ENCODE data around the gene NR2E1. TPM values are rescaled to one million over a fixed set of nuclear protein-coding genes. Genes with fewer than 3 reads are reported as not detected.

NR2E1 gene
- total RNA-seq, 2 donors from 2014 or later = not detected

DNA sequence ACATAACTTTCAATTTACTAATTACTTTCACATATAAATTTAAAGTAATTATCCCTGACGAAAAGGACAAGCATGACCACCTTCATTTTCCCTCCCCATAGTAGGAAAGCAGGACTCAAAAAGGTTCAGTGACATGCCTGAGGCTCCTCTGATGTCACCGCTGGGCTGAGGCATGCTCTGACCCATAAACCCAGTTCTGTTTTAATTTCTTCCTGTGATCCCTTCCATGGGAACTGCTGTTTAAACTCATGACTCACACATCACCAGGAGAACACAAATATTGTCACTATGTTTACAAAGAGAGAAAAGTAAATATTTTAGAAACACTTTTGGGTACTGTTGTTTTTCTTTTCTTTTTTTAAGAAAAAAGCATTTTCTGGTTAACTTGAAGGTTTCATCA lies 38.0 kb upstream of the NR2E1 start:
- Mint-ChIP-seq H3K27ac (no peak overlapping the region), H3K36me3 (ENCODE audit: low read depth) (no peaks in the 10 kb centered on the region), H3K4me3 (no peak overlapping the region), H3K4me1 (peaks cover 3% of the 10 kb centered on the region), H3K27me3 (peaks cover 92% of the 10 kb centered on the region)
- H3K9me3 ChIP-seq (ENCODE audit: control insufficient read depth, low read length, poor library complexity, severe bottlenecking) = no peaks in the 10 kb centered on the region
- DNase-seq = no peak
- ATAC-seq = no peak

DNA sequence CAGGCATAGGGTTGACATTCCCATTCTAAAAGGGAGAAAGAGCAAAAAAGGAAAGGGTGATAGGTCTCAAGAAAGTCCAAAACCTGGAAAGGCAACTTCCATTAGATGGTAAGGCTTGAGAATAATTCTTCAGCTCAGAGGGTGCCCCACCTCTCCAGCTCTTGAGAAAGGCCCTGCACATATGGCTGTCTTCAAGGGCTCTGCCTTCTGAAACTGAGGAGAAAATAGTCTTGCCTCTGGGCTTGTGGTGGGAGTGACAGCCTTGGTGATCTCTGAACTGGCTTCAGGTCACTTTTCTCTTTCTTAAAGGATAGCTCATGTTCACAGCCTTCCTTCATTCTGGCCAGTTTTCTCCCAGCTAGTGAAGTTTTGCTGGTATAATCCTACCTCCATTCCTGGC lies 35.6 kb upstream of the NR2E1 start:
- Mint-ChIP-seq H3K36me3 (ENCODE audit: low read depth) (no peaks in the 10 kb centered on the region), H3K4me1 (peaks cover 5% of the 10 kb centered on the region), H3K27ac (no peak overlapping the region), H3K27me3 (peaks cover 87% of the 10 kb centered on the region), H3K4me3 (no peak overlapping the region)
- no peaks in the 10 kb centered on the region for H3K9me3 ChIP-seq (ENCODE audit: control insufficient read depth, low read length, poor library complexity, severe bottlenecking)
- ATAC-seq (no peak), DNase-seq (no peak)

DNA sequence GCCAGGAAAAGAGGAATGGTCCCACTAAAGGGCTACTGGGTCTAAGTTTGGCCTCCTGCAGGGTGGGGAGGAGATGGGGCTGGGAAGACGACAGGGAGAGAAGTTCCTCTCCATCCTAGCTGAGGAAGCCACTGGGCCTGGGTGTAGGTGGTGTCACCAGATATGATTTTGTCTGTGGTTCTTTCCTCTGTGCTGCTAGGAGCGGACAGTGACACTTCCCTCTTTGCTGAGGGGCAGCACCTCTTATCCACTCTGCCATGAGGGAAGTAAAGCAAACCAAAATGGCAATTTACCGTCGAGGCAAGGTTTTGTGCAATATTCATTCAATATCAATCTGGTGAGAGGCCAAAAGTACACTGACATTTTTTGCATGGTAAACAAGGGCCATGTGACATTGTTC lies 33.0 kb upstream of the NR2E1 start:
- peaks cover 79% of the 10 kb centered on the region for H3K27me3 Mint-ChIP-seq
- H3K4me3 Mint-ChIP-seq = peak overlapping the region; percentile 93

GRCh38 chr6:108133594-108134179 lies 32.1 kb upstream of the NR2E1 start:
- no peaks in the 10 kb centered on the region for H3K9me3 ChIP-seq (ENCODE audit: control insufficient read depth, low read length, poor library complexity, severe bottlenecking)
- Mint-ChIP-seq H3K4me3 (peak overlapping the region; percentile 93), H3K36me3 (ENCODE audit: low read depth) (no peaks in the 10 kb centered on the region), H3K27ac (no peak overlapping the region), H3K27me3 (peaks cover 77% of the 10 kb centered on the region), H3K4me1 (peaks cover 5% of the 10 kb centered on the region)
- DNase-seq (no peak), ATAC-seq (peak; percentile 68)

More for the DNA sequence above, 33.0 kb upstream of the NR2E1 start:
- no peak overlapping the region for H3K27ac Mint-ChIP-seq
- DNase-seq (no peak), ATAC-seq (no peak)
- H3K9me3 ChIP-seq (ENCODE audit: control insufficient read depth, low read length, poor library complexity, severe bottlenecking) = no peaks in the 10 kb centered on the region
- H3K4me1 Mint-ChIP-seq = peaks cover 5% of the 10 kb centered on the region
- H3K36me3 Mint-ChIP-seq (ENCODE audit: low read depth) = no peaks in the 10 kb centered on the region

DNA sequence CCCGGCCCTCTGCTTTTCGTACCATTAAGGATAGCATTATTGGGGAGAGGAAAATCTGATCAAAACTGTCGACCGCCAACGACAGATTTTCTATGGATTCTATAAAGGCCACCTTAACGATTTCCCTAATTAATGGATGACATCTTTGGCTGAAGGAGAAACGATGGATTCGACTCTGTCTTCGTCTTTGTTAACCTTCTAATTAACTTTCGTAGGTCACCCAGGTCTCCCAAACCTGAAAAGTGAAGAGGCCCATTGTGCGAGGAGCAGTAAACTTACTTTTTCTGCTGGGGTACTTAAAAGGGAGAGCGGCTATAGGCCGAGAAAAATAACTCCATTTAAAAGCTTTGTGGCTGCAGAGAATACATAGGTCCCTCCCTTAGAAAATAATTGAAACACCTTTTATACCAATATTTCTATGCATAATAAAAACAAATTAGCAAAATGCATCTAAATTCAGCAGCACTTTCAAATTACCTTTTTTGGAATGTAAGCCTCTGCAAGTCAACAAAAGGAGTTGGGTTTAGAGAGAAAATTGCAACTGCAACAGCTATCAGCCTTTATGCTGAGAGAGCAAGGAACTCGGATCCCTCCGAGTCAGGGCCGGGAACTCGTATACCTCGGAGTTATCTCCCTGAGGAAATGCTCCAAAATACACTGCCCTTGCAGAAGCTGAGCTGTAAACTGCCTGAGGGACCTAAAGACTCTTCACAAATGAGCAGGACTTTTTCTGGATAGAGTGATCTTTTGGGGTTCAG lies 31.4 kb upstream of the NR2E1 start:
- Mint-ChIP-seq H3K4me1 (peaks cover 5% of the 10 kb centered on the region), H3K4me3 (peak overlapping the region; percentile 61), H3K27ac (no peak overlapping the region), H3K36me3 (ENCODE audit: low read depth) (no peaks in the 10 kb centered on the region), H3K27me3 (peaks cover 75% of the 10 kb centered on the region)
- H3K9me3 ChIP-seq (ENCODE audit: control insufficient read depth, low read length, poor library complexity, severe bottlenecking) = no peaks in the 10 kb centered on the region
- DNase-seq (no peak), ATAC-seq (no peak)

DNA sequence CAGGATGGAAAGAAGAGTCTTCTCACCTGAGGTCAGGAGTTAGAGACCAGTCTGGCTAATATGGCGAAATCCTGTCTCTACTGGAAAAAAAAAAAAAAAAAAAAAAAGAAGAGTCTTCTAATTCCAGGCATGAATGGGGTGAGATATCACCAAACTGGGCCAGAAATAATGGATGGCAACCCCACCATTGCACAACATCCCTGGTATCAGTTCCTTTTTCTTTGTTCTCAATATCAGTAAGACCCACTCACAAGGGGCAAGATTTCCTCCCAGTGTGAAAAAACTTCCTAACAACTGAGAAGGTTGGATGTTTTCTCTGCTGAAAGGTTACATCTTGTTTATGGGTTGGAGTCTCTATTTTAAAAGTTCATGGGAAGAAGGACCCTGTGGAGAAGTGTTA lies 23.6 kb upstream of the NR2E1 start:
- H3K4me3 Mint-ChIP-seq = no peak overlapping the region
- H3K27ac Mint-ChIP-seq = no peak overlapping the region
- ATAC-seq (no peak), DNase-seq (no peak)
- no peaks in the 10 kb centered on the region for H3K4me1 Mint-ChIP-seq
- no peaks in the 10 kb centered on the region for H3K9me3 ChIP-seq (ENCODE audit: control insufficient read depth, low read length, poor library complexity, severe bottlenecking)
- H3K36me3 Mint-ChIP-seq (ENCODE audit: low read depth) = no peaks in the 10 kb centered on the region
- peaks cover 44% of the 10 kb centered on the region for H3K27me3 Mint-ChIP-seq

- Mint-ChIP-seq H3K27ac (no peak overlapping the region), H3K4me1 (no peaks in the 10 kb centered on the region), H3K36me3 (ENCODE audit: low read depth) (no peaks in the 10 kb centered on the region), H3K4me3 (no peak overlapping the region), H3K27me3 (peaks cover 43% of the 10 kb centered on the region)
- ATAC-seq (no peak), DNase-seq (no peak)
- no peaks in the 10 kb centered on the region for H3K9me3 ChIP-seq (ENCODE audit: control insufficient read depth, low read length, poor library complexity, severe bottlenecking)
These were observed 20.2 kb upstream of the NR2E1 start for GRCh38 chr6:108145639-108146038.

DNA sequence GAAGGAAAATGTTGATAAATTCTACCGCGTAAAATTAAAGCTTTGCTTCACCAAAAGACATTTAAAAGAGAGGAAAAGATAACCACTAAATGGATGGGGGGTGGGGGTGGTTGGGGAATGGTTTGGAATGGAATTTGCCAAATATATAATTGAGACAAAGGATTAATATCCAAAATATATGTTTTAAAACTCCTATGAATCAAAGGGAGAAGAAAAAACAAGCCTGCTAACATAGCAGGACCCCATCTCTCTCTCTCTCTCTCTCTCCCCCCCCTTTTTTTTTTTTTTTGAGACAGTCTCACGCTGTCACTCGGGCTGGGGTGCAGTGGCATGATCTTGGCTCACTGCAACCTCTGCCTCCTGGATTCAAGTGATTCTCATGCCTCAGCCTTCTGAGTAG lies 13.4 kb upstream of the NR2E1 start:
- Mint-ChIP-seq H3K27me3 (peaks cover 67% of the 10 kb centered on the region), H3K4me1 (peaks cover 6% of the 10 kb centered on the region), H3K4me3 (no peak overlapping the region), H3K36me3 (ENCODE audit: low read depth) (no peaks in the 10 kb centered on the region), H3K27ac (no peak overlapping the region)
- H3K9me3 ChIP-seq (ENCODE audit: control insufficient read depth, low read length, poor library complexity, severe bottlenecking) = no peaks in the 10 kb centered on the region
- DNase-seq = no peak
- ATAC-seq = no peak

DNA sequence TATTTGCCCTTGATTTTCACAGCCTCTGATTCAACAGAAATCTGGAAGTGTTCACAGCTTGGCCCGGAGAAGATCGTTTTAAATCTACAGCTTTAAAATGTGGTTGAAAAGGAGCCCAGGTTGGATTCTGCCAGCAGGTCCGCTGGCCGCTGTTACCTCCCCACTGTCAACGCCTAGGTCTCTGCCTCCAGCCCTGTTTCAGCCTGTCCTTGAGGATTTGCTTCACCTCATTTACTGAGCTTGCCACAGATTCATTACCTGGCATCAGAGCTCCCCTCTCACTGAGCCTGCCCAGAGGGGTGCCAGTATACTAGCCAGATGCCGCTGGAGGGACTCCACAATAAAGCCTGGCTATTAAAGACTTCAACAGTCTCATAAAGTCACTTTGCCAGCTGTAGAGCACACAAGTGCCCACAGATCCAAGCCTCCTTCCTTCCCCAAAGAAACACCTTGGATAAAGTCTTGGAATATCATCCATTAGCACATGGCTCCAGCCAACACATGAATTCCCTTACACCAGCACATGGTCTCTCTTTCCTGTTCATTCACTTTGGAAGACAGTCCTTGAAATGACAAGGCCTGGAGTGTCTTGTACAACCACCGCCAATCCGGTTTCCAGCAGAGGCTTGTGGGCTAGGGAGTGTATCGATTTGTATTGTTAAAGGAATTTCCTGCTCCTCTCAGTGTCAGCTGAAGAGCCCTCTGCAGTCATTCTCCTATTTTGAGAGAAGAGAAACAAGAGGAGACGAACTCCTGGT lies 9.5 kb upstream of the NR2E1 start:
- peaks cover 10% of the 10 kb centered on the region for H3K4me1 Mint-ChIP-seq
- H3K9me3 ChIP-seq (ENCODE audit: control insufficient read depth, low read length, poor library complexity, severe bottlenecking) = no peaks in the 10 kb centered on the region
- peak overlapping the region; percentile 77 for H3K4me3 Mint-ChIP-seq
- H3K27ac Mint-ChIP-seq = no peak overlapping the region
- H3K36me3 Mint-ChIP-seq (ENCODE audit: low read depth) = peaks cover 6% of the 10 kb centered on the region
- ATAC-seq (no peak), DNase-seq (no peak)
- H3K27me3 Mint-ChIP-seq = peaks cover 86% of the 10 kb centered on the region

GRCh38 chr6:108156938-108157233 lies 8.9 kb upstream of the NR2E1 start:
- peaks cover 6% of the 10 kb centered on the region for H3K36me3 Mint-ChIP-seq (ENCODE audit: low read depth)
- H3K27ac Mint-ChIP-seq = no peak overlapping the region
- peaks cover 10% of the 10 kb centered on the region for H3K4me1 Mint-ChIP-seq
- peaks cover 89% of the 10 kb centered on the region for H3K27me3 Mint-ChIP-seq
- peak overlapping the region; percentile 77 for H3K4me3 Mint-ChIP-seq
- DNase-seq = no peak
- no peak for ATAC-seq
- H3K9me3 ChIP-seq (ENCODE audit: control insufficient read depth, low read length, poor library complexity, severe bottlenecking) = no peaks in the 10 kb centered on the region

DNA sequence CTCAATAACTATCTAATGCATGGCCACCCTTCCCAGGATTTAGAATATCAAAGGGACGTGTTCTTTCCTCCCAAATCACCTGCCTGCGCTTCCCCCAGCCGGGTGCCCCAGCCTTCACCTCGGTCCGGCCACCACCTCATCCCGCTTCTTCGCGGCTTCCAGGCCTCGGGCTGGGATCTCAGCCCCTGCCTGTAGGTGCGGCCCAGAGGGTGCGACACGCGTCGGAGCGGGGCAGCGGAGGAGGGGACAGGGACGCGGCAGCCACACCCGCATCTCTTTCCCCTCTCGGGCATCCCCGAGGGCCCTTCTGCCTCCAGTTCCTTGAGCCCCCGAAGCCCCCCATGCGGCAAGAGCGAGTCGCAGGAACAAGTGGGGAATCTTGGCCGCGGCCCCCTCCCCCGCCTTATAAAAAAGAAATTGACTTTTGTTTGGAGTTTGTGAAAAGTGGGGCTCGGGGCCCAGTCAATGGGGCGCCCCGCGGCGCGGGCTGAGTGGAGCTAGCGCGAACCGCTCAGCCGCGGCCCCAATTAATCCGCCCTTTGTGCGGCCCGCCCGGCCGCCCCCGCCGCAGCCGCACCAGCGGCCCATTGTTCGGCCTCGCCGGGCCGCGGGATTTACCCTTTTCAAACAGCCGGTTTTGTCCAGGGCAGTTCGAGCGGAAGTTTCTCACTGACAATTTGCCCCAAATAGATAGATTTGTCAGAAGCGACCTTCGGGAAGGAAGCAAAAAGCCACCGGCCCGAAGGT lies 8.4 kb upstream of the NR2E1 start:
- H3K9me3 ChIP-seq (ENCODE audit: control insufficient read depth, low read length, poor library complexity, severe bottlenecking) = no peaks in the 10 kb centered on the region
- H3K4me1 Mint-ChIP-seq = peaks cover 10% of the 10 kb centered on the region
- DNase-seq (no peak), ATAC-seq (no peak)
- peak overlapping the region; percentile 4 for H3K27ac Mint-ChIP-seq
- H3K27me3 Mint-ChIP-seq = peaks cover 94% of the 10 kb centered on the region
- peaks cover 6% of the 10 kb centered on the region for H3K36me3 Mint-ChIP-seq (ENCODE audit: low read depth)
- peak overlapping the region; percentile 77 for H3K4me3 Mint-ChIP-seq

DNA sequence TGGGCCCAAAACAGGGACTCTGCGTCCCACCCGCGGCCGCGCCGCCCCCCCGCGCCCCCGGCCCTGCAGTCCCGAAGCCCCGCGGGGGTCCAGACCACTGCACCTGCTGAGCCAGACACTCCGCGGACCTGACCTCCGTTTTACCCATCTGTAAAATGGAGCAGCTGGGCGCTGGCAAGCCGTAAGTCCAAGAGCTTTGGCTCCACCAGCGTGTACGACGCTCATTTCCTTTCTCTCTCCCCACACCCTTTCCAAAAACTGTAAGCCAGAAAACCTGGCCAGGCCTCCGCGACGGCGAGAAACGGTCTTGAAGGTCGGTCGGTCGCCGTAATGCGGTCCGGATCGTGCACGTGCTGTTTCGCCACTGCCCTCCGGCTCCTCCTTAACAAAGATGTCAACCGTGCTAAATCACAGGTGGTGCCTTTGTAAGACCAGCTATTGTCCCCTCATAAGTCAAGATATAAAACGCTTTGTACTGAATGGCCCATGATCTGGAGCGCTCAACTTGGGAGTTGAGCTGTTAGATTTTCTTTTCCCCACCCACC lies 7.8 kb upstream of the NR2E1 start:
- DNase-seq (no peak), ATAC-seq (no peak)
- peaks cover 95% of the 10 kb centered on the region for H3K27me3 Mint-ChIP-seq
- H3K4me3 Mint-ChIP-seq = peak overlapping the region; percentile 83
- peak overlapping the region; percentile 4 for H3K27ac Mint-ChIP-seq
- H3K4me1 Mint-ChIP-seq = peaks cover 10% of the 10 kb centered on the region
- peaks cover 6% of the 10 kb centered on the region for H3K36me3 Mint-ChIP-seq (ENCODE audit: low read depth)
- no peaks in the 10 kb centered on the region for H3K9me3 ChIP-seq (ENCODE audit: control insufficient read depth, low read length, poor library complexity, severe bottlenecking)

GRCh38 chr6:108159981-108160380 lies 5.8 kb upstream of the NR2E1 start:
- no peaks in the 10 kb centered on the region for H3K9me3 ChIP-seq (ENCODE audit: control insufficient read depth, low read length, poor library complexity, severe bottlenecking)
- Mint-ChIP-seq H3K4me1 (peaks cover 14% of the 10 kb centered on the region), H3K27me3 (peaks cover 95% of the 10 kb centered on the region), H3K4me3 (peak overlapping the region; percentile 19), H3K36me3 (ENCODE audit: low read depth) (peaks cover 6% of the 10 kb centered on the region), H3K27ac (no peak overlapping the region)
- DNase-seq (no peak), ATAC-seq (no peak)
